K562 (cell line): ENCODE data around the gene LTB4R2. TPM values are rescaled to one million over a fixed set of nuclear protein-coding genes. Genes with fewer than 3 reads are reported as not detected.

Experiments
- ATAC-seq: fragments of 200-7000 bp; cut with Tn5 transposase; 3 replicates; pipeline ENCODE4 v1.9.1; 2020; ENCODE audit warnings: moderate library complexity
- BruUV-seq: library from RNA; stranded (reverse); fragments of 400-500 nt; replicated peaks from 2 replicates; lab custom pipeline; 2021; lab: Mats Ljungman, UMichigan
- CTCF ChIA-PET: fragments of 300-600 bp; formaldehyde crosslinking; extraction: SDS; loops from one replicate; lab custom pipeline; 2021; ENCODE audit warnings: low intra/inter-chr PET ratio; lab: Yijun Ruan, JAX
- POLR2A ChIA-PET: fragments of 300-600, 350-650 bp; sonication (Branson Sonifier 250); formaldehyde crosslinking; extraction: SDS; loops from one replicate; lab custom pipeline; 2021; ENCODE audit warnings: antibody characterized with exemption, inconsistent platforms; lab: Yijun Ruan, JAX
- DNase-seq, 4 experiments: peaks; one replicate each; pipeline versions ENCODE4 v3.0.0 to v3.0.0-alpha.2; 2011 to 2018; ENCODE audit warnings: low spot score in 3 of 4, mixed read lengths in 3 of 4; ENCODE audit errors: extremely low read depth in 1 of 4
- FAIRE-seq: peaks from 2 replicates; lab custom pipeline; 2011; peaks lifted over from hg19 to GRCh38; lab: Jason Lieb, UNC
- H2AFZ ChIP-seq: 2 replicates; pipeline ENCODE4 v1.6.0; 2011; ENCODE audit warnings: low read depth, low read length, control low read depth, inconsistent platforms
- H3K27ac ChIP-seq: fragments of 200-600 bp; 3 replicates; pipeline ENCODE4 v1.8.0; 2011; ENCODE audit warnings: low read depth, mild to moderate bottlenecking, control low read depth, inconsistent platforms, low read length, moderate library complexity, mixed read lengths; ENCODE audit errors: extremely low read depth
- H3K27me3 ChIP-seq, 2 experiments: fragments of 300-600 bp in 1 of 2; 2 replicates in 1 of 2; 3 replicates in 1 of 2; pipeline versions ENCODE4 v1.6.0 to v1.8.0; 2011; ENCODE audit warnings: inconsistent platforms in 2 of 2, low read length in 2 of 2, mild to moderate bottlenecking in 1 of 2, mixed read lengths in 1 of 2, moderate library complexity in 1 of 2; ENCODE audit not compliant: control insufficient read depth in 2 of 2, insufficient read depth in 2 of 2
- H3K36me3 ChIP-seq: fragments of 300-600 bp; 3 replicates; pipeline ENCODE4 v1.8.0; 2011; ENCODE audit warnings: mild to moderate bottlenecking, low read length, inconsistent platforms; ENCODE audit not compliant: control insufficient read depth, insufficient read depth
- H3K4me1 ChIP-seq, 2 experiments: fragments of 200-600 bp in 1 of 2; replicated peaks in 1 of 2; 2 replicates in 1 of 2; 3 replicates in 1 of 2; pipeline versions ENCODE4 v1.5.1 to v1.8.0; 2011; ENCODE audit warnings: inconsistent platforms in 2 of 2, low read length in 2 of 2, mild to moderate bottlenecking in 1 of 2, mixed read lengths in 1 of 2, moderate library complexity in 1 of 2; ENCODE audit not compliant: control insufficient read depth in 2 of 2, insufficient read depth in 2 of 2
- H3K4me2 ChIP-seq: 2 replicates; pipeline ENCODE4 v1.6.1; 2011; ENCODE audit warnings: low read length, control low read depth, inconsistent platforms, mixed read lengths; ENCODE audit not compliant: insufficient read depth
- H3K4me3 ChIP-seq: fragments of 200-600 bp; sonication (generic), shearing (Covaris generic); 2 replicates; pipeline ENCODE4 v1.5.1; 2016; ENCODE audit warnings: control low read depth, inconsistent platforms
- H3K79me2 ChIP-seq: fragments of 200-600 bp; 3 replicates; pipeline ENCODE4 v1.8.0; 2011; ENCODE audit warnings: low read length, inconsistent platforms; ENCODE audit not compliant: control insufficient read depth, insufficient read depth
- H3K9ac ChIP-seq, 2 experiments: 2 replicates each; pipeline versions ENCODE4 v1.6.0 to v1.6.1; 2011; ENCODE audit warnings: low read depth in 2 of 2, low read length in 2 of 2, control low read depth in 1 of 2, inconsistent platforms in 1 of 2, mild to moderate bottlenecking in 1 of 2, mixed read lengths in 1 of 2; ENCODE audit not compliant: insufficient read depth in 1 of 2
- H3K9me1 ChIP-seq: one replicate; pipeline ENCODE4 v1.6.0; 2011; ENCODE audit warnings: inconsistent platforms, mild to moderate bottlenecking, low read length, moderate library complexity; ENCODE audit not compliant: control insufficient read depth, insufficient read depth
- H3K9me3 ChIP-seq: replicated peaks from 2 replicates; pipeline ENCODE4 v1.5.1; 2011; ENCODE audit warnings: low read depth, low read length, inconsistent platforms; ENCODE audit not compliant: control insufficient read depth, insufficient read depth
- H4K20me1 ChIP-seq: replicated peaks from 2 replicates; pipeline ENCODE4 v1.6.1; 2011; ENCODE audit warnings: low read length, inconsistent platforms, mixed read lengths; ENCODE audit not compliant: control insufficient read depth, insufficient read depth
- ATF1 ChIP-seq, 2 experiments: fragments of 450-650 bp in 1 of 2; IDR thresholded peaks; 2 replicates each; pipeline ENCODE4 v1.6.1; 2016; ENCODE audit warnings: missing compliant biosample characterization in 1 of 2, missing genetic modification characterization in 1 of 2
- MTF1 ChIP-seq: fragments of 250-450 bp; sonication (Bioruptor Pico); IDR thresholded peaks from 2 replicates; pipeline ENCODE4 v1.9.0; 2021; ENCODE audit warnings: moderate library complexity, mild to moderate bottlenecking, inconsistent platforms, borderline replicate concordance
- PHB ChIP-seq: fragments of 250-450 bp; sonication (Bioruptor Pico); IDR thresholded peaks from 2 replicates; pipeline ENCODE4 v1.5.0; 2021
- WGBS: fragments of 100-300 bp; shearing (Covaris generic); methylation state at CpG from one replicate; pipeline ENCODE4 v1.1.6; 2016; ENCODE audit warnings: low coverage, mixed read lengths; ENCODE audit not compliant: insufficient coverage; ENCODE audit errors: missing lambda C conversion rate; 5-methylcytosine and 5-hydroxymethylcytosine counted together
- in situ Hi-C: fragments of 300-500 bp; cut with MboI; formaldehyde crosslinking; loops from 4 replicates; pipeline ENCODE4 v1.15.0; 2018; ENCODE audit warnings: inconsistent platforms, mixed read lengths
- intact Hi-C: fragments of 100-400 bp; cut with micrococcal nuclease; formaldehyde crosslinking; loops from 2 replicates; pipeline ENCODE4 v1.14.2; 2022
- polyA plus RNA-seq, 8 experiments: library from polyadenylated mRNA; depleted of rRNA in 4 of 8; stranded (reverse) in 5 of 8; unstranded in 3 of 8; fragments of >200 nt; fragmentation: Nextera tagmentation in 2 of 8; fragmentation: Illumina TruSeq in 1 of 8; extraction: Ambion mirVana in 2 of 8; extraction: Trizol in 1 of 8; gene quantifications; 2 replicates each; pipeline versions ENCODE4 v1.2.1 to v1.2.3, GENCODE V29; 2011 to 2014; ENCODE audit warnings: inconsistent platforms in 1 of 8, missing spikeins in 1 of 8
- total RNA-seq, 7 experiments: library from RNA; depleted of rRNA in 6 of 7; stranded (reverse); fragments of >200 nt in 6 of 7; fragmentation: Illumina TruSeq in 2 of 7; extraction: Trizol in 2 of 7; gene quantifications; 2 replicates each; pipeline versions ENCODE4 v1.2.1 to v1.2.3, GENCODE V29; 2011 to 2021; ENCODE audit warnings: low replicate concordance in 1 of 7
- TF ChIP-seq, protein P1 (sequence below), 2 experiments: fragments of 450-650 bp in 1 of 2; IDR thresholded peaks; 2 replicates each; pipeline ENCODE4 v1.6.1; 2011 to 2017; ENCODE audit warnings: low read depth in 2 of 2, antibody characterized with exemption in 1 of 2, borderline replicate concordance in 1 of 2, low read length in 1 of 2, mild to moderate bottlenecking in 1 of 2, mixed read lengths in 1 of 2; ENCODE audit not compliant: control insufficient read depth in 1 of 2

LTB4R2 gene
- total and polyA plus RNA-seq, 9 of the 15 experiments (the other 6 are each of a cell fraction or from before 2014, with no cell fraction given): 0.03 to 11.6 (median 2.8) TPM; not detected in 1

- no peaks in the 10 kb centered on the region for H3K9me1 ChIP-seq
- H2AFZ ChIP-seq: no peak overlapping the region
- DNase-seq (no peak), ATAC-seq (no peak)
- BruUV-seq: no TSS peak
- H3K9me3 ChIP-seq: no peaks in the 10 kb centered on the region
- no peak overlapping the region for H3K4me2 ChIP-seq
- H4K20me1 ChIP-seq: no peaks in the 10 kb centered on the region
- no peak overlapping the region for H3K9ac ChIP-seq
- no peaks in the 10 kb centered on the region for H3K36me3 ChIP-seq
- POLR2A ChIA-PET: no interaction called here
- CTCF ChIA-PET: no interaction called here
- H3K27ac ChIP-seq: no peak overlapping the region
- intact Hi-C loops: no loop called here
- peaks cover 0 to 3% of the 10 kb centered on the region in 2 experiments; a peak in 3 of 5 replicates for H3K4me1 ChIP-seq
- in situ Hi-C loops: no loop called here
- H3K79me2 ChIP-seq: no peaks in the 10 kb centered on the region
- WGBS: 64% methylated on average over 3 of the region's 5 CpGs
- TF ChIP-seq ATF1 (CRISPR knock-in tag; IDR thresholded peaks at IDR 0.05): no peak
- no peak for TF ChIP-seq ATF1 (tag; IDR thresholded peaks at IDR 0.05)
- no peak for TF ChIP-seq PHB (CRISPR knock-in tag)
- TF ChIP-seq, protein P1, sequence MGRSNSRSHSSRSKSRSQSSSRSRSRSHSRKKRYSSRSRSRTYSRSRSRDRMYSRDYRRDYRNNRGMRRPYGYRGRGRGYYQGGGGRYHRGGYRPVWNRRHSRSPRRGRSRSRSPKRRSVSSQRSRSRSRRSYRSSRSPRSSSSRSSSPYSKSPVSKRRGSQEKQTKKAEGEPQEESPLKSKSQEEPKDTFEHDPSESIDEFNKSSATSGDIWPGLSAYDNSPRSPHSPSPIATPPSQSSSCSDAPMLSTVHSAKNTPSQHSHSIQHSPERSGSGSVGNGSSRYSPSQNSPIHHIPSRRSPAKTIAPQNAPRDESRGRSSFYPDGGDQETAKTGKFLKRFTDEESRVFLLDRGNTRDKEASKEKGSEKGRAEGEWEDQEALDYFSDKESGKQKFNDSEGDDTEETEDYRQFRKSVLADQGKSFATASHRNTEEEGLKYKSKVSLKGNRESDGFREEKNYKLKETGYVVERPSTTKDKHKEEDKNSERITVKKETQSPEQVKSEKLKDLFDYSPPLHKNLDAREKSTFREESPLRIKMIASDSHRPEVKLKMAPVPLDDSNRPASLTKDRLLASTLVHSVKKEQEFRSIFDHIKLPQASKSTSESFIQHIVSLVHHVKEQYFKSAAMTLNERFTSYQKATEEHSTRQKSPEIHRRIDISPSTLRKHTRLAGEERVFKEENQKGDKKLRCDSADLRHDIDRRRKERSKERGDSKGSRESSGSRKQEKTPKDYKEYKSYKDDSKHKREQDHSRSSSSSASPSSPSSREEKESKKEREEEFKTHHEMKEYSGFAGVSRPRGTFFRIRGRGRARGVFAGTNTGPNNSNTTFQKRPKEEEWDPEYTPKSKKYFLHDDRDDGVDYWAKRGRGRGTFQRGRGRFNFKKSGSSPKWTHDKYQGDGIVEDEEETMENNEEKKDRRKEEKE (IDR thresholded peaks at IDR 0.05; ENCODE audit: borderline replicate concordance in 1 of 2, control insufficient read depth in 1 of 2, low read depth in 2 of 2, low read length in 1 of 2): no peak
- TF ChIP-seq MTF1 (CRISPR knock-in tag): no peak
- TF ChIP-seq, all 486 proteins: peak for 0
- no peaks in the 10 kb centered on the region; a peak in 1 of 5 replicates for H3K27me3 ChIP-seq
- no peak for FAIRE-seq
- no peak overlapping the region for H3K4me3 ChIP-seq
These were observed 43.9 kb downstream of the LTB4R2 start for GRCh38 chr14:24353559-24354481.
